ENCODE results near the gene LYST.

DNA sequence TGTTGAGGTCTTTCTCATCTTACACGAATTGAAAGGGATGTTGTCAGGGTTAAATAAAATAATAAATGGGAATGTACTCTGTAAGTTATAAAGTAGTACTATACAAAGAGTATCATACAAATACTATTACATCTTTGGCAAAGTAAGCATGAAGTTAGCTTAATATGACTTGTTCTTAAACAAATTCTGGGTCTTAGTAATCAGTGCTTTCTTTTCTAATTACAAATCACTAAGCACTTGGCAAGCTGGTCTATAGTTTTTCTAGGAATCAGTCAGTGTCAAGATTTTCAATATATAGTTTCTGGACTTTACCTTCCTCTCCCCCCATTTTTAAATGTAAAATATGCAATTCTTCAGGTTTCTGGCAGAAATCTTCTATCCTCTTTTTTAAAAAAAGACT, 6.9 kb downstream of the LYST start:
- TF ChIP-seq, protein P1, sequence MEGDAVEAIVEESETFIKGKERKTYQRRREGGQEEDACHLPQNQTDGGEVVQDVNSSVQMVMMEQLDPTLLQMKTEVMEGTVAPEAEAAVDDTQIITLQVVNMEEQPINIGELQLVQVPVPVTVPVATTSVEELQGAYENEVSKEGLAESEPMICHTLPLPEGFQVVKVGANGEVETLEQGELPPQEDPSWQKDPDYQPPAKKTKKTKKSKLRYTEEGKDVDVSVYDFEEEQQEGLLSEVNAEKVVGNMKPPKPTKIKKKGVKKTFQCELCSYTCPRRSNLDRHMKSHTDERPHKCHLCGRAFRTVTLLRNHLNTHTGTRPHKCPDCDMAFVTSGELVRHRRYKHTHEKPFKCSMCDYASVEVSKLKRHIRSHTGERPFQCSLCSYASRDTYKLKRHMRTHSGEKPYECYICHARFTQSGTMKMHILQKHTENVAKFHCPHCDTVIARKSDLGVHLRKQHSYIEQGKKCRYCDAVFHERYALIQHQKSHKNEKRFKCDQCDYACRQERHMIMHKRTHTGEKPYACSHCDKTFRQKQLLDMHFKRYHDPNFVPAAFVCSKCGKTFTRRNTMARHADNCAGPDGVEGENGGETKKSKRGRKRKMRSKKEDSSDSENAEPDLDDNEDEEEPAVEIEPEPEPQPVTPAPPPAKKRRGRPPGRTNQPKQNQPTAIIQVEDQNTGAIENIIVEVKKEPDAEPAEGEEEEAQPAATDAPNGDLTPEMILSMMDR (optimal IDR thresholded peaks at IDR 0.05 in 1 of 3, IDR thresholded peaks at IDR 0.05 in 1 of 3, conservative IDR thresholded peaks at IDR 0.05 in 1 of 3; ENCODE audit: extremely low read depth in 1 of 3, insufficient read depth in 2 of 3, low read length in 3 of 3), result no peak
- no peak for TF ChIP-seq EZH2 (IDR thresholded peaks at IDR 0.05; ENCODE audit: low read length)
